ENCODE measurements around the gene SF3B6.

GRCh38 chr2:24073816-24074215 is 2.3 kb downstream of the SF3B6 start:
- TF ChIP-seq CTCF (IDR thresholded peaks at IDR 0.05; ENCODE audit: low read length) (no peak), EZH2 (IDR thresholded peaks at IDR 0.05; ENCODE audit: borderline replicate concordance, low read length) (no peak)

Measured in OCI-LY1 (cell line).